ENCODE results near the gene RAB27B.

GRCh38 chr18:54830866-54831265, 2.6 kb downstream of the RAB27B start:
- TF ChIP-seq CTCF (conservative IDR thresholded peaks at IDR 0.05) (no peak), EZH2 (IDR thresholded peaks at IDR 0.05; ENCODE audit: low read depth) (no peak)

Data from PC-9 (cell line).